Spinal cord (tissue), 10 donors: ENCODE data around the gene CRY2. TPM values are rescaled to one million over a fixed set of nuclear protein-coding genes. Genes with fewer than 3 reads are reported as not detected.
"Not testable (repeated sequence)": the region's sequence is repeated elsewhere in the genome, so short reads cannot be mapped to it uniquely, and the experiment has no call there.

Experiments
- DNase-seq, 6 donors: peaks; one replicate each; pipeline versions ENCODE4 v3.0.0 to v3.0.0-alpha.2; 2013 to 2015; ENCODE audit warnings: low spot score in 6 of 6, low read depth in 4 of 6
- H3K27ac ChIP-seq: one replicate; pipeline ENCODE4 v1.5.1; 2013; ENCODE audit warnings: low read depth, low read length, control low read depth
- H3K27me3 ChIP-seq: one replicate; pipeline ENCODE4 v1.6.1; 2013; ENCODE audit warnings: low read length; ENCODE audit not compliant: control insufficient read depth, insufficient read depth
- H3K36me3 ChIP-seq: one replicate; pipeline ENCODE4 v1.6.1; 2013; ENCODE audit warnings: low read length; ENCODE audit not compliant: control insufficient read depth, insufficient read depth
- H3K4me1 ChIP-seq: one replicate; pipeline ENCODE4 v1.6.1; 2013; ENCODE audit warnings: low read length; ENCODE audit not compliant: control insufficient read depth, insufficient read depth
- H3K4me3 ChIP-seq: one replicate; pipeline ENCODE4 v1.5.1; 2013; ENCODE audit warnings: low read depth, low read length, control low read depth
- H3K9me3 ChIP-seq: one replicate; pipeline ENCODE4 v1.6.1; 2013; ENCODE audit warnings: low read length; ENCODE audit not compliant: control insufficient read depth, insufficient read depth
- WGBS: methylation state at CpG from one replicate; pipeline ENCODE4 v1.1.5; 2013; ENCODE audit warnings: missing lambda C conversion rate; ENCODE audit not compliant: insufficient coverage; 5-methylcytosine and 5-hydroxymethylcytosine counted together
- polyA plus RNA-seq, 2 donors: library from polyadenylated mRNA; unstranded; fragments of 120-200 nt; gene quantifications; one replicate each; pipeline ENCODE4 v1.2.1, GENCODE V29; 2013; ENCODE audit not compliant: insufficient read length in 2 of 2
- total RNA-seq, 2 donors: library from RNA; depleted of rRNA in 1 of 2; stranded (reverse); fragments of 120-200 nt in 1 of 2; fragments of >200 nt in 1 of 2; gene quantifications; one replicate each; pipeline versions ENCODE4 v1.2.3 to v1.2.4, GENCODE V29; 2013 to 2014
- donor health status: healthy.

The CRY2 gene
- total and polyA plus RNA-seq, 4 donors, result 38.9 to 45.2 (median 41.7) TPM

DNA sequence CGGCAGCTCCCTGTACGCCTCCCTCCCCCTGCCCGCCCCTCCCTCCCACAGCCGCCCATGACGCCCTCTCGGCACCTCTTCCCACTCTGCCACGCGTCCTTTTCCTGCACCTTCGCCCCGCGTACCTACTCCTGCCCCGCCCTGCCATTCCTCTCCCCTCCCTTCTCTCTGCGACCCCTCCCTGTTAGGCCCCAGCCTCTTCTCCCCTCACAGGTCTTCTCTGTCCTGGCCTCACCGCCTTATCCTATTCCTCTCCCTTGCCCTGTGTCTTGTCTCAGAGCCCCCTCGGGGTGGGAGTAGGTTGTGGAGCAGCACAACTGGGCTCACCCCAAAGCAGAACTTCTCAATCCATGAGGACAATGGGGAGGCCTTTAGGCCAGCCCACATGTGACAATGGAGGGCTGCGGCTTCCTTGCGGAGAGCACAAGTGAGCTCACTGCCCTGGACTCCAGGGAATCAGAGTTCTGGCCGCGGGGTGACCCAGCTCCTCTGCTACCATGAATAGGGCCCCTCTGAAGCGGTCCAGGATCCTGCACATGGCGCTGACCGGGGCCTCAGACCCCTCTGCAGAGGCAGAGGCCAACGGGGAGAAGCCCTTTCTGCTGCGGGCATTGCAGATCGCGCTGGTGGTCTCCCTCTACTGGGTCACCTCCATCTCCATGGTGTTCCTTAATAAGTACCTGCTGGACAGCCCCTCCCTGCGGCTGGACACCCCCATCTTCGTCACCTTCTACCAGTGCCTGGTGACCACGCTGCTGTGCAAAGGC is 41.8 kb upstream of the CRY2 start:
- Histone ChIP-seq H3K4me1 (peaks cover 36% of the 10 kb centered on the region), H3K27me3 (no peaks in the 10 kb centered on the region), H3K36me3 (peaks cover 24% of the 10 kb centered on the region), H3K27ac (peak overlapping the region; percentile 87), H3K9me3 (no peaks in the 10 kb centered on the region), H3K4me3 (peak overlapping the region; percentile 96)
- WGBS, result 26% methylated on average over 25 of the region's 29 CpGs
- peak in 3 of 6 donors; percentile 2 to 60 (median 17) for DNase-seq

DNA sequence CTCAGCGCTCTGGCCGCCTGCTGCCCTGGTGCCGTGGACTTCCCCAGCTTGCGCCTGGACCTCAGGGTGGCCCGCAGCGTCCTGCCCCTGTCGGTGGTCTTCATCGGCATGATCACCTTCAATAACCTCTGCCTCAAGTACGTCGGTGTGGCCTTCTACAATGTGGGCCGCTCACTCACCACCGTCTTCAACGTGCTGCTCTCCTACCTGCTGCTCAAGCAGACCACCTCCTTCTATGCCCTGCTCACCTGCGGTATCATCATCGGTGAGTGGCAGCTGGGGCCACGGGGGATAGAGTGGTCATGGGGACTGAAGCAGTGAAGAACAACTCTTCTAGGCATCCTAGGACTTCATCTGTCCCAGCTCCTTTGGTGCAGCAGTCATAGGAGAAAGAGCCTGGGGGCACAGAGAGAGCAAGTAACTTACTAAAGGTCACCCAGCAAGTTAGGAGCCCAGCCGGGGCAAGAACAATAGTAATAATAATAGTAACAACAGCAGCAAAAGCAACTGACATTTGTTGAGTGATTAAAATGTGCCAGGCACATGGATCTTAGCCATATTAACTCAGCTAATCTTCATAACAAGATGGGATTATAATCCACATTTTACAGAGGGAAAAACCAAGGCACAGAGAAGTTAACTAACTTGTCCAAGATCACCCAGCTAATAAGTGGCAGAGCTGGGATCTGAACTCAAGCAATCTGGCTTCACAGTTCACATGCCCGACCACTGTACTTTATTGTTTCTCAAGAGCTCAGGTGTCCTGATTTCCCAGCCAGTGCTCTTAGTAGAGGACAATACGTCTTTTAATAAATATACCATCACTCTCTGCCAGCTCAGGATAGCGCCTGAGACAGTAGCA is 41.0 kb upstream of the CRY2 start:
- Histone ChIP-seq H3K9me3 (no peaks in the 10 kb centered on the region), H3K4me1 (peaks cover 36% of the 10 kb centered on the region), H3K27ac (no peak overlapping the region), H3K4me3 (peak overlapping the region; percentile 96), H3K27me3 (no peaks in the 10 kb centered on the region), H3K36me3 (peaks cover 32% of the 10 kb centered on the region)
- DNase-seq, result no peak
- WGBS, result 84% methylated on average over 13 of the region's 20 CpGs

- H3K4me1 ChIP-seq, result peaks cover 36% of the 10 kb centered on the region
- H3K4me3 ChIP-seq, result no peak overlapping the region
- H3K36me3 ChIP-seq, result peaks cover 41% of the 10 kb centered on the region
- H3K27ac ChIP-seq, result no peak overlapping the region
- 82% methylated on average over 2 of the region's 7 CpGs for WGBS
- no peaks in the 10 kb centered on the region for H3K9me3 ChIP-seq
- DNase-seq, result no peak
- no peaks in the 10 kb centered on the region for H3K27me3 ChIP-seq
These were observed 40.1 kb upstream of the CRY2 start for GRCh38 chr11:45806937-45807791.

DNA sequence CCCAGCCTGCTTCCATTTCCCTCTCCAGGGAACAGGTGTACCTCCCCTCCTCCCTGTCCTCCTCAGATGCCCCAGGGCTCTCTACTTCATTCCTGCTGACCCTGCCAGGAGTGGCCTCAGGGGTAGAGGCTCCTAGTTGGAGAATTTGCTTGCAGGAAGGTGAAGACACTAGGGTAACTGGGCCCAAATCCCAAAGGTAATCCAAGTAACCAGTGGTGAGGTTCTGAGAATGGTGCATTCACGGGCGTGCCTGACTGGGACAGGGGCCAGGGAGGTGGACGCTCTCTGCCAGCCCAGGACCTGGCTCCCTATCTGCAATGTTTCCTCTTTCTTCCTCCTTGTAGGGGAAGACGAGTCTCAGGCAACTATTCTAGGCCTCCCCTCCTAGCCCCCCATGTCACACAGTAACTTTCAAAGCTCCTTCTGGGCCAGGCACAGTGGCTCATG is 39.5 kb upstream of the CRY2 start:
- Histone ChIP-seq H3K36me3 (peaks cover 44% of the 10 kb centered on the region), H3K4me1 (peaks cover 36% of the 10 kb centered on the region), H3K4me3 (no peak overlapping the region), H3K27me3 (no peaks in the 10 kb centered on the region), H3K27ac (no peak overlapping the region), H3K9me3 (no peaks in the 10 kb centered on the region)
- no peak for DNase-seq
- WGBS, result 85% methylated on average over 4 of the region's 4 CpGs

DNA sequence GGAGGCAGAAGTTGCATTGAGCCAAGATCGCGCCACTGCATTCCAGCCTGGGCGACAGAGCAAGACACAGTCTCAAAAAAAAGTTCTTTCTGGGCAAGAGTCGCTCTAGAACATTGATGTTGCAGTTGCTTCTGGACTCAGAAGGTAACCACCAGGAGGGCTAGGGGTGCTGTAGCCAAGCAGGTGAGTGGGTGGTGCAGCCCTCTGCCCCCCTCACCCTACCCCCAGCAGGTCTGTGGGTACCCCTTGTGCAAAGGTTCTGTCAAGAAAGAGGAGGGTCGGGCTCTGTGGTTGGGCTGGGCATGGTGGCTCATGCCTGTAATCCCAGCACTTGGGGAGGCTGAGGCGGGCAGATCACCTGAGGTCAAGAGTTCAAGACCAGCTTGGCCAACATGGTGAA is 38.8 kb upstream of the CRY2 start:
- Histone ChIP-seq H3K36me3 (peaks cover 44% of the 10 kb centered on the region), H3K4me1 (peaks cover 36% of the 10 kb centered on the region)
- DNase-seq, H3K9me3 ChIP-seq, H3K4me3 ChIP-seq, H3K27me3 ChIP-seq, H3K27ac ChIP-seq: not testable (repeated sequence)
- WGBS, result 95% methylated on average over 6 of the region's 6 CpGs

- peaks cover 44% of the 10 kb centered on the region for H3K36me3 ChIP-seq
- H3K4me1 ChIP-seq, result peaks cover 26% of the 10 kb centered on the region
- WGBS, result 91% methylated on average over 9 of the region's 11 CpGs
- H3K27ac ChIP-seq, result no peak overlapping the region
- H3K4me3 ChIP-seq, result no peak overlapping the region
- H3K9me3 ChIP-seq, result no peaks in the 10 kb centered on the region
- no peak for DNase-seq
- H3K27me3 ChIP-seq, result no peaks in the 10 kb centered on the region
These were observed 37.5 kb upstream of the CRY2 start for GRCh38 chr11:45809456-45810395.

GRCh38 chr11:45810431-45811108 is 36.7 kb upstream of the CRY2 start:
- Histone ChIP-seq H3K4me1 (peaks cover 22% of the 10 kb centered on the region), H3K4me3 (no peak overlapping the region), H3K36me3 (peaks cover 44% of the 10 kb centered on the region), H3K27ac (no peak overlapping the region), H3K9me3 (no peaks in the 10 kb centered on the region), H3K27me3 (no peaks in the 10 kb centered on the region)
- WGBS, result 90% methylated on average over 21 of the region's 23 CpGs
- no peak for DNase-seq

DNA sequence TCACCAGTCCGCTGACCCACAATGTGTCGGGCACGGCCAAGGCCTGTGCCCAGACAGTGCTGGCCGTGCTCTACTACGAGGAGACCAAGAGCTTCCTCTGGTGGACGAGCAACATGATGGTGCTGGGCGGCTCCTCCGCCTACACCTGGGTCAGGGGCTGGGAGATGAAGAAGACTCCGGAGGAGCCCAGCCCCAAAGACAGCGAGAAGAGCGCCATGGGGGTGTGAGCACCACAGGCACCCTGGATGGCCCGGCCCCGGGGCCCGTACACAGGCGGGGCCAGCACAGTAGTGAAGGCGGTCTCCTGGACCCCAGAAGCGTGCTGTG is 36.2 kb upstream of the CRY2 start:
- 94% methylated on average over 16 of the region's 17 CpGs for WGBS
- Histone ChIP-seq H3K4me1 (peaks cover 17% of the 10 kb centered on the region), H3K36me3 (peaks cover 44% of the 10 kb centered on the region), H3K27ac (no peak overlapping the region), H3K4me3 (no peak overlapping the region), H3K27me3 (no peaks in the 10 kb centered on the region), H3K9me3 (no peaks in the 10 kb centered on the region)
- DNase-seq, result no peak
